Transverse colon (tissue), 4 donors: Measurements from ENCODE around the gene KIAA2012.

Experiments
- CTCF ChIP-seq, 5 experiments: fragments of 200-600 bp in 3 of 5; fragments of 450-650 bp in 2 of 5; sonication (generic) in 3 of 5; IDR thresholded peaks; 1 replicate in 2 of 5; 2 replicates in 3 of 5; pipeline ENCODE4 v1.5.1; 2016 to 2017; ENCODE audit warnings: antibody characterized with exemption in 5 of 5, inconsistent platforms in 3 of 5, mild to moderate bottlenecking in 2 of 5, moderate library complexity in 1 of 5
- POLR2AphosphoS5 ChIP-seq, 3 donors: sonication (generic); formaldehyde crosslinking; IDR thresholded peaks; one replicate each; pipeline ENCODE4 v1.6.1; 2016; ENCODE audit warnings: antibody characterized with exemption in 3 of 3

- no peak for TF ChIP-seq POLR2AphosphoS5 (IDR thresholded peaks at IDR 0.05)
- no peak for TF ChIP-seq CTCF (IDR thresholded peaks at IDR 0.05)
These were observed 112.1 kb downstream of the KIAA2012 start for GRCh38 chr2:202185156-202185555.
